Measurements from ENCODE around the gene PACSIN3. TPM values are rescaled to one million over a fixed set of nuclear protein-coding genes. Genes with fewer than 3 reads are reported as not detected.

The PACSIN3 gene
- total and polyA plus RNA-seq, 2 of the 8 experiments (the other 6 are each of a cell fraction or from before 2014, with no cell fraction given), result 23.8 to 47.2 TPM

DNA sequence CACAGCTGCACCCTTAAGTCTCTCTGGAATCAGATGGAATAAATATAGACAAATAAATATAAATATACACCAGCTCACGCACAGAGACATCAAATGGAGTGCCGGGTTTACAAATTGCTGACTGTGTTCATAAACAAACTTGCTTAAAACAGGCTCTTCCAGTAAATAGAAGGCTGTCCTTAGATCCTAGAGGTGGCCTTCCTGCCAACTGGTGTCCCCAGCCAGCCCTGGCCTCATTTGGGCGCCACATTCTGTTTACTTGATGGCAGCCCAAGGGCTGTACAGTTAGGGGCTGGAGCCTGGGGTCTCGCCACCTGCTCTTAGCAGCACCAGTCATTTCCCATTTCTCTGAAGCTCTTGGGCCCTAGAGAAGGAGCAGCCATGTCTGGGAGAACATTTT lies 30.4 kb downstream of the PACSIN3 start:
- Histone ChIP-seq H4K8ac (ENCODE audit: extremely low read depth, insufficient read depth, low read length) (no peak overlapping the region; the same call in 1 of the 2 replicates), H3K27me3 (replicated peaks in 1 of 4; ENCODE audit: control insufficient read depth in 3 of 4, extremely low read depth in 1 of 4, insufficient read depth in 3 of 4, low read length in 3 of 4) (no peaks in the 10 kb centered on the region)
- FAIRE-seq, result no peak
- TF ChIP-seq BACH1 (IDR thresholded peaks at IDR 0.05; ENCODE audit: low read length) (no peak), NANOG (IDR thresholded peaks at IDR 0.05; ENCODE audit: insufficient read depth, low read depth, low read length, poor library complexity, severe bottlenecking) (no peak), RNF2 (IDR thresholded peaks at IDR 0.05; ENCODE audit: borderline replicate concordance, low read depth, low read length, missing control alignments, poor library complexity, severe bottlenecking) (no peak), MAFK (IDR thresholded peaks at IDR 0.05; ENCODE audit: low read depth, low read length) (no peak), KDM1A (IDR thresholded peaks at IDR 0.05; ENCODE audit: borderline replicate concordance, low read length) (no peak), SAP30 (IDR thresholded peaks at IDR 0.05; ENCODE audit: insufficient read depth, insufficient replicate concordance, low read length) (no peak), SRF (IDR thresholded peaks at IDR 0.05; ENCODE audit: low read depth, low read length) (no peak), EZH2 (IDR thresholded peaks at IDR 0.05; ENCODE audit: low read depth, low read length, severe bottlenecking) (no peak), JUND (IDR thresholded peaks at IDR 0.05; ENCODE audit: low read length) (no peak), SIX5 (IDR thresholded peaks at IDR 0.05; ENCODE audit: low read depth, low read length) (no peak)
- TF ChIP-seq, protein P1, sequence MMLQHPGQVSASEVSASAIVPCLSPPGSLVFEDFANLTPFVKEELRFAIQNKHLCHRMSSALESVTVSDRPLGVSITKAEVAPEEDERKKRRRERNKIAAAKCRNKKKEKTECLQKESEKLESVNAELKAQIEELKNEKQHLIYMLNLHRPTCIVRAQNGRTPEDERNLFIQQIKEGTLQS (IDR thresholded peaks at IDR 0.05; ENCODE audit: insufficient read depth, low read depth, low read length), result no peak
- TF ChIP-seq, protein P2, sequence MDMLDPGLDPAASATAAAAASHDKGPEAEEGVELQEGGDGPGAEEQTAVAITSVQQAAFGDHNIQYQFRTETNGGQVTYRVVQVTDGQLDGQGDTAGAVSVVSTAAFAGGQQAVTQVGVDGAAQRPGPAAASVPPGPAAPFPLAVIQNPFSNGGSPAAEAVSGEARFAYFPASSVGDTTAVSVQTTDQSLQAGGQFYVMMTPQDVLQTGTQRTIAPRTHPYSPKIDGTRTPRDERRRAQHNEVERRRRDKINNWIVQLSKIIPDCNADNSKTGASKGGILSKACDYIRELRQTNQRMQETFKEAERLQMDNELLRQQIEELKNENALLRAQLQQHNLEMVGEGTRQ (IDR thresholded peaks at IDR 0.05; ENCODE audit: low read length), result no peak

More for the DNA sequence above, 30.4 kb downstream of the PACSIN3 start:
- Histone ChIP-seq H3K14ac (ENCODE audit: insufficient read length) (no peak overlapping the region), H2BK15ac (ENCODE audit: low read length) (no peak overlapping the region), H4K20me1 (replicated peaks in 1 of 2; ENCODE audit: control insufficient read depth in 1 of 2, insufficient read depth in 2 of 2, low read length in 2 of 2) (peaks cover 0 to 2% of the 10 kb centered on the region in 2 experiments), H3K56ac (replicated peaks; ENCODE audit: insufficient read length, low read depth, low read length) (no peak overlapping the region), H3K9me3 (ENCODE audit: insufficient read depth in 2 of 2, low read depth in 1 of 2, low read length in 1 of 2) (no peaks in the 10 kb centered on the region), H3K4me2 (ENCODE audit: insufficient read depth in 1 of 2, low read depth in 2 of 2, low read length in 2 of 2) (no peak overlapping the region), H3K4me3 (ENCODE audit: extremely low read depth in 1 of 4, insufficient read depth in 2 of 4, low read depth in 3 of 4, low read length in 4 of 4) (no peak overlapping the region), H3K18ac (ENCODE audit: extremely low read depth, low read length) (no peak overlapping the region), H3K27ac (ENCODE audit: low read depth, low read length) (no peak overlapping the region), H2BK120ac (replicated peaks; ENCODE audit: low read depth, low read length) (no peak overlapping the region), H3K23ac (ENCODE audit: insufficient read length) (no peak overlapping the region), H2BK20ac (ENCODE audit: low read length) (no peak overlapping the region), H2BK5ac (ENCODE audit: low read depth, low read length) (no peak overlapping the region), H4K5ac (ENCODE audit: insufficient read length, low read depth, low read length) (no peak overlapping the region), H2AK5ac (ENCODE audit: low read depth, low read length) (no peak overlapping the region), H3K23me2 (ENCODE audit: low read depth, low read length) (no peaks in the 10 kb centered on the region), H3K79me2 (ENCODE audit: control insufficient read depth in 1 of 2, insufficient read depth in 2 of 2, low read length in 2 of 2) (no peaks in the 10 kb centered on the region), H3K9ac (replicated peaks in 1 of 4; ENCODE audit: extremely low read depth in 1 of 4, low read depth in 3 of 4, low read length in 3 of 4) (no peak overlapping the region), H2BK12ac (ENCODE audit: low read depth, low read length) (no peak overlapping the region), H3K4me1 (replicated peaks in 1 of 4; ENCODE audit: control insufficient read depth in 3 of 4, insufficient read depth in 4 of 4, low read length in 3 of 4) (peaks cover 0 to 4% (median 2%) of the 10 kb centered on the region in 4 experiments; a peak in 4 of 7 replicates), H3K4ac (replicated peaks; ENCODE audit: insufficient read length, low read depth, low read length) (no peak overlapping the region), H2AFZ (ENCODE audit: low read length) (no peak overlapping the region), H4K91ac (replicated peaks; ENCODE audit: insufficient read length, low read length) (no peak overlapping the region), H3K36me3 (ENCODE audit: control insufficient read depth in 2 of 4, insufficient read depth in 4 of 4, low read length in 3 of 4) (no peaks in the 10 kb centered on the region), H3K79me1 (ENCODE audit: low read depth, low read length) (no peaks in the 10 kb centered on the region)
- DNase-seq (ENCODE audit: low read depth in 1 of 2, low spot score in 2 of 2), result no peak
- POLR2A ChIA-PET (ENCODE audit: partially characterized antibody), result interaction anchor here (1.4 to 1.5 kb wide), 2 partner anchors 9 to 36 kb away, joined by 3 to 5 read pairs; no protein-coding TSS in a partner anchor
- WGBS, 2 experiments (ENCODE audit: extremely low coverage in 1 of 2, insufficient coverage in 1 of 2, insufficient read length in 1 of 2, insufficient replicate concordance in 2 of 2, low coverage in 1 of 2, low lambda C conversion rate in 2 of 2, missing lambda C conversion rate in 1 of 2), result 95% methylated on average over 4 of the region's 4 CpGs; no CpG with 5 or more reads in 1 of the 2 experiments
- CTCF ChIA-PET (ENCODE audit: partially characterized antibody), result interaction anchor here (1.1 to 6.3 kb wide), 8 partner anchors 14 to 271 kb away, joined by 3 to 81 read pairs (median 22); no protein-coding TSS in a partner anchor
